Cardiac fibroblast (primary cell): ENCODE results near the gene CFAP410.

Experiments
- DNase-seq, 2 donors: peaks; one replicate each; pipeline versions ENCODE4 v3.0.0 to v3.0.0-alpha.2; 2010; ENCODE audit warnings: low read depth in 2 of 2
- H3K4me3 ChIP-seq, 2 donors: replicated peaks in 1 of 2; 1 replicate in 1 of 2; 2 replicates in 1 of 2; pipeline ENCODE4 v1.5.1; 2011; ENCODE audit warnings: low read depth in 2 of 2, low read length in 2 of 2, mild to moderate bottlenecking in 2 of 2, moderate library complexity in 1 of 2
- CTCF ChIP-seq: IDR thresholded peaks from one replicate; pipeline ENCODE4 v1.5.1; 2011; ENCODE audit warnings: low read depth, mild to moderate bottlenecking, low read length, inconsistent platforms

The CFAP410 gene

DNA sequence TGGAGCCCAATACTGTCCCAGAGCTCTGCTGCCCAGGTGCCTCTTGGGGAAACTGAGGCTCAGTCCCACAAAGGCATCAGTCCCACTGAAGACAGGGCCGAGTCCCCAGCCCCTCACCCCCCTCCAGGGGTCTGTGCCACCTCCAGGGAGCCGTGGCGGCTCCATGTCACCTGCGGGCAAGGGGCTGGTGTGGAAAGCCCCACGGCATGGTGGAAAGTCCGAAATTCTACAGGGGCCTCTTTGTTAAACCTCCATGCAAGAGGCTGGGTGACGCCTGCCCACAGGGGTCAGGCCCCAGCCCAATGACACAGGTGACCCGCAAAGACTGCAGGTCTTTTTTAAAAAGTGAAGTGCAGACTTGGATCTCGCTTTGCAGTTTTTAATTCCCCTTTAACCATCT, 56.8 kb downstream of the CFAP410 start:
- no peak for DNase-seq
- TF ChIP-seq CTCF: no peak
- no peak overlapping the region for H3K4me3 ChIP-seq

GRCh38 chr21:44281801-44282200, 57.4 kb downstream of the CFAP410 start:
- DNase-seq: no peak
- TF ChIP-seq CTCF: no peak
- no peak overlapping the region for H3K4me3 ChIP-seq

GRCh38 chr21:44279354-44280260, 59.6 kb downstream of the CFAP410 start:
- no peak for TF ChIP-seq CTCF
- DNase-seq: no peak
- no peak overlapping the region for H3K4me3 ChIP-seq
